ENCODE results near the gene FAM118B. TPM values are rescaled to one million over a fixed set of nuclear protein-coding genes. Genes with fewer than 3 reads are reported as not detected.

Gene FAM118B
- total RNA-seq, 1 experiment from 2014 or later = 41.6 TPM

GRCh38 chr11:126229858-126230540, 18.4 kb downstream of the FAM118B start:
- intact Hi-C loops (cut with micrococcal nuclease; ENCODE audit: unreplicated experiment) = no loop called here

DNA sequence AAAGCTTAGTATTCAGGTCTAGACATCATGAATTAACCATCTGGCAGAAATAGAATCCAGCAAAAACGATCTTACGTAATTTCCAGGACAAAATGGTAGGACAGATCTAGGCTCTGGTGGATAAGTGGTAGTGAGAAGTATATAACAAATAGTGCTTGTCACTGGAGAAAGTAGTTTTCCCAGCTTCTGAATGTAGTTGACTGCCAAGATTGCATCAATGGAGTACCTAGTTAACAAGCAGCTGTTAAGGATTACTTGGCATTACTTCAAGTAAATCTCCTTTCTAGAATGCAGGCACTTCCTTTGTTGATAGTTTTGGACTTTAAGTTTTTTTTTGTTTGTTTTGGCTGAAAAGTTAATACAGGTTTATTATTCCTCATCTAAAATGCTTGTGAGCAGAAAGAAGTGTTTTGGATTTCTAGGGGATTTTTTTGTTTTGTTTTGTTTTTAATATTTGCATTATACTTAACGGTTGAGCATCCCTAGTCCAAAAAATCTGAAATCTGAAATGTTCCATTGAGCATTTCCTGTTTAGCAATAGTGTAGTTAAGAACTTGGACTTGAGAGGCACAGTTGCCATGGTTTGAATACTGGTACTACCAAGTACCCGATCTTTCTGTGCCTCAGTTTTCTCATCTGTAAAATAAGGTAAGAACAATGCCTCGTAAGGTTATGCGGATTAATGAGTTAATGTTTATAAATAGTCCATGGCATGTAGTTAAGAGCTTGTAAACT, 20.3 kb downstream of the FAM118B start:
- no peak overlapping the region; the same call in 1 of the 2 replicates for H3K27ac ChIP-seq (ENCODE audit: low read length)
- peaks cover 9% of the 10 kb centered on the region; the same call in 1 of the 2 replicates for H3K4me1 ChIP-seq (ENCODE audit: control insufficient read depth, insufficient read depth, low read length)
- ATAC-seq (no peak), DNase-seq (ENCODE audit: low read depth, low spot score) (no peak)
- H3K9me3 ChIP-seq (ENCODE audit: control insufficient read depth, insufficient read depth, low read depth, low read length) = no peaks in the 10 kb centered on the region
- ChIA-PET POLR2A (no interaction called here), CTCF (no interaction called here)
- no peaks in the 10 kb centered on the region for H3K27me3 ChIP-seq (ENCODE audit: control insufficient read depth, insufficient read depth, low read length)
- TSS peak; percentile 25 for BruUV-seq (replicated peaks)
- H3K4me3 ChIP-seq (ENCODE audit: low read depth in 2 of 2, low read length in 2 of 2) = no peak overlapping the region
- peaks cover 3% of the 10 kb centered on the region; the same call in 1 of the 2 replicates for H3K36me3 ChIP-seq (ENCODE audit: control insufficient read depth, insufficient read depth, low read length)
- TF ChIP-seq SIN3A (IDR thresholded peaks at IDR 0.05; ENCODE audit: borderline replicate concordance, insufficient read depth, low read depth, low read length) = no peak
- TF ChIP-seq, protein P1, sequence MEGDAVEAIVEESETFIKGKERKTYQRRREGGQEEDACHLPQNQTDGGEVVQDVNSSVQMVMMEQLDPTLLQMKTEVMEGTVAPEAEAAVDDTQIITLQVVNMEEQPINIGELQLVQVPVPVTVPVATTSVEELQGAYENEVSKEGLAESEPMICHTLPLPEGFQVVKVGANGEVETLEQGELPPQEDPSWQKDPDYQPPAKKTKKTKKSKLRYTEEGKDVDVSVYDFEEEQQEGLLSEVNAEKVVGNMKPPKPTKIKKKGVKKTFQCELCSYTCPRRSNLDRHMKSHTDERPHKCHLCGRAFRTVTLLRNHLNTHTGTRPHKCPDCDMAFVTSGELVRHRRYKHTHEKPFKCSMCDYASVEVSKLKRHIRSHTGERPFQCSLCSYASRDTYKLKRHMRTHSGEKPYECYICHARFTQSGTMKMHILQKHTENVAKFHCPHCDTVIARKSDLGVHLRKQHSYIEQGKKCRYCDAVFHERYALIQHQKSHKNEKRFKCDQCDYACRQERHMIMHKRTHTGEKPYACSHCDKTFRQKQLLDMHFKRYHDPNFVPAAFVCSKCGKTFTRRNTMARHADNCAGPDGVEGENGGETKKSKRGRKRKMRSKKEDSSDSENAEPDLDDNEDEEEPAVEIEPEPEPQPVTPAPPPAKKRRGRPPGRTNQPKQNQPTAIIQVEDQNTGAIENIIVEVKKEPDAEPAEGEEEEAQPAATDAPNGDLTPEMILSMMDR (IDR thresholded peaks at IDR 0.05) = no peak
- TF ChIP-seq POLR2AphosphoS5 (IDR thresholded peaks at IDR 0.05; ENCODE audit: low read depth, low read length) = no peak
- no peak for TF ChIP-seq REST (IDR thresholded peaks at IDR 0.05; ENCODE audit: insufficient read depth in 1 of 2, low read depth in 2 of 2, low read length in 1 of 2)
- no peak for TF ChIP-seq TCF7L2 (IDR thresholded peaks at IDR 0.05; ENCODE audit: low read depth, low read length)
- intact Hi-C loops (cut with micrococcal nuclease; ENCODE audit: unreplicated experiment) = no loop called here
- in situ Hi-C loops (cut with HindIII; ENCODE audit: low pct_unique_long_range_greater_than_20kb, low sequenced_read_pairs) = no loop called here

More at GRCh38 chr11:126229858-126230540, 18.4 kb downstream of the FAM118B start:
- POLR2A ChIA-PET = no interaction called here
- Histone ChIP-seq H3K9me3 (ENCODE audit: control insufficient read depth, insufficient read depth, low read depth, low read length) (no peaks in the 10 kb centered on the region), H3K36me3 (ENCODE audit: control insufficient read depth, insufficient read depth, low read length) (peaks cover 3% of the 10 kb centered on the region; the same call in 1 of the 2 replicates), H3K27me3 (ENCODE audit: control insufficient read depth, insufficient read depth, low read length) (no peaks in the 10 kb centered on the region), H3K4me3 (ENCODE audit: low read depth in 2 of 2, low read length in 2 of 2) (no peak overlapping the region), H3K4me1 (ENCODE audit: control insufficient read depth, insufficient read depth, low read length) (peaks cover 9% of the 10 kb centered on the region; the same call in 1 of the 2 replicates), H3K27ac (ENCODE audit: low read length) (no peak overlapping the region)
- no peak for ATAC-seq
- in situ Hi-C loops (cut with HindIII; ENCODE audit: low pct_unique_long_range_greater_than_20kb, low sequenced_read_pairs) = no loop called here
- TF ChIP-seq REST (IDR thresholded peaks at IDR 0.05; ENCODE audit: insufficient read depth in 1 of 2, low read depth in 2 of 2, low read length in 1 of 2) (no peak), SIN3A (IDR thresholded peaks at IDR 0.05; ENCODE audit: borderline replicate concordance, insufficient read depth, low read depth, low read length) (no peak), POLR2AphosphoS5 (IDR thresholded peaks at IDR 0.05; ENCODE audit: low read depth, low read length) (no peak), TCF7L2 (IDR thresholded peaks at IDR 0.05; ENCODE audit: low read depth, low read length) (no peak)
- TF ChIP-seq, protein P1 (IDR thresholded peaks at IDR 0.05) = no peak
- no TSS peak for BruUV-seq (replicated peaks)
- DNase-seq (ENCODE audit: low read depth, low spot score) = no peak
- CTCF ChIA-PET = no interaction called here

All from Panc1 (cell line).